HepG2 (cell line): ENCODE data around the gene NTM. TPM values are rescaled to one million over a fixed set of nuclear protein-coding genes. Genes with fewer than 3 reads are reported as not detected.

ENCODE experiments used
- ATAC-seq: fragments of 200-7000 bp; cut with Tn5 transposase; 3 replicates; pipeline ENCODE4 v1.9.1; 2020; ENCODE audit warnings: mild to moderate bottlenecking, moderate library complexity
- BruUV-seq: library from RNA; stranded (reverse); fragments of 400-500 nt; replicated peaks from 2 replicates; lab custom pipeline; 2021; lab: Mats Ljungman, UMichigan
- CTCF ChIA-PET: fragments of 300-600 bp; formaldehyde crosslinking; extraction: SDS; loops from one replicate; lab custom pipeline; 2021; ENCODE audit warnings: low total read pairs, inconsistent platforms, low intra/inter-chr PET ratio; lab: Yijun Ruan, JAX
- POLR2A ChIA-PET: fragments of 350-600 bp; sonication (Branson Sonifier 250); formaldehyde crosslinking; loops from one replicate; lab custom pipeline; 2020; ENCODE audit warnings: antibody characterized with exemption, inconsistent platforms; lab: Yijun Ruan, JAX
- DNase-seq: peaks from one replicate; pipeline ENCODE4 v3.0.0-alpha.2; 2015; ENCODE audit warnings: low spot score
- FAIRE-seq: peaks from 3 replicates; lab custom pipeline; 2011; peaks lifted over from hg19 to GRCh38; lab: Jason Lieb, UNC
- H2AFZ ChIP-seq: one replicate; pipeline ENCODE4 v1.6.1; 2011; ENCODE audit warnings: low read length, inconsistent platforms
- H3K27ac ChIP-seq: fragments of 300-600 bp; 3 replicates; pipeline ENCODE4 v1.8.0; 2011; ENCODE audit warnings: mixed run types, mild to moderate bottlenecking, mixed read lengths, low read length, inconsistent platforms; ENCODE audit not compliant: insufficient read depth; ENCODE audit errors: extremely low read length
- H3K27me3 ChIP-seq, 2 experiments: fragments of 200-600 bp in 1 of 2; 2 replicates in 1 of 2; 3 replicates in 1 of 2; pipeline versions ENCODE4 v1.6.0 to v1.8.0; 2011; ENCODE audit warnings: low read length in 2 of 2, mild to moderate bottlenecking in 2 of 2, moderate library complexity in 2 of 2, inconsistent platforms in 1 of 2; ENCODE audit not compliant: insufficient read depth in 2 of 2, control insufficient read depth in 1 of 2
- H3K36me3 ChIP-seq, 2 experiments: fragments of 200-600 bp in 1 of 2; replicated peaks in 1 of 2; 2 replicates in 1 of 2; 3 replicates in 1 of 2; pipeline versions ENCODE4 v1.5.1 to v1.8.0; 2011; ENCODE audit warnings: low read length in 2 of 2, inconsistent platforms in 1 of 2; ENCODE audit not compliant: insufficient read depth in 2 of 2, control insufficient read depth in 1 of 2
- H3K4me1 ChIP-seq: 2 replicates; pipeline ENCODE4 v1.5.1; 2012; ENCODE audit warnings: low read length, inconsistent platforms; ENCODE audit not compliant: insufficient read depth
- H3K4me2 ChIP-seq: 2 replicates; pipeline ENCODE4 v1.6.0; 2011; ENCODE audit warnings: low read depth, low read length, inconsistent platforms
- H3K4me3 ChIP-seq, 3 experiments: fragments of 200-600 bp in 1 of 3; sonication (generic), shearing (Covaris generic) in 1 of 3; replicated peaks in 1 of 3; 2 replicates each; pipeline ENCODE4 v1.5.1; 2011 to 2016; ENCODE audit warnings: low read length in 3 of 3, inconsistent platforms in 2 of 3, low read depth in 2 of 3, mild to moderate bottlenecking in 2 of 3, control low read depth in 1 of 3, mixed read lengths in 1 of 3; ENCODE audit not compliant: insufficient read depth in 1 of 3
- H3K79me2 ChIP-seq: one replicate; pipeline ENCODE4 v1.6.1; 2011; ENCODE audit warnings: low read length, inconsistent platforms; ENCODE audit not compliant: insufficient read depth
- H3K9ac ChIP-seq: 2 replicates; pipeline ENCODE4 v1.6.0; 2011; ENCODE audit warnings: mild to moderate bottlenecking, low read depth, low read length, inconsistent platforms; ENCODE audit not compliant: insufficient read depth
- H3K9me3 ChIP-seq: 2 replicates; pipeline ENCODE4 v1.5.1; 2012; ENCODE audit warnings: mild to moderate bottlenecking, low read length
- H4K20me1 ChIP-seq: 2 replicates; pipeline ENCODE4 v1.6.0; 2011; ENCODE audit warnings: inconsistent platforms, mild to moderate bottlenecking, low read length, moderate library complexity; ENCODE audit not compliant: insufficient read depth
- BCL3 ChIP-seq: sonication (generic); formaldehyde crosslinking; IDR thresholded peaks from 2 replicates; pipeline ENCODE4 v1.5.1; 2020; ENCODE audit warnings: mild to moderate bottlenecking, missing genetic modification reagents, moderate library complexity
- HBP1 ChIP-seq: IDR thresholded peaks from 2 replicates; pipeline ENCODE4 v1.6.1; 2016; ENCODE audit warnings: low read depth, control low read depth
- MED8 ChIP-seq: sonication (generic); formaldehyde crosslinking; IDR thresholded peaks from 2 replicates; pipeline ENCODE4 v1.8.1; 2023; ENCODE audit warnings: mild to moderate bottlenecking, missing genetic modification reagents; ENCODE audit not compliant: insufficient replicate concordance
- ZNF414 ChIP-seq: sonication (generic); formaldehyde crosslinking; IDR thresholded peaks from 2 replicates; pipeline ENCODE4 v1.5.0; 2020; ENCODE audit warnings: missing genetic modification reagents
- WGBS: methylation state at CpG from one replicate; pipeline ENCODE4 v1.1.6; 2017; ENCODE audit warnings: low lambda C conversion rate; 5-methylcytosine and 5-hydroxymethylcytosine counted together
- in situ Hi-C: cut with HindIII; loops from 2 replicates; pipeline ENCODE4 v1.10.0; 2017; ENCODE audit warnings: low pct_unique_long_range_greater_than_20kb; ENCODE audit not compliant: extremely low pct_ligation_motif_present
- intact Hi-C: fragments of 100-400 bp; cut with micrococcal nuclease; formaldehyde crosslinking; loops from one replicate; pipeline ENCODE4 v1.10.0; 2022; ENCODE audit not compliant: unreplicated experiment
- polyA plus RNA-seq, 8 experiments: library from polyadenylated mRNA; depleted of rRNA in 3 of 8; stranded (reverse) in 7 of 8; unstranded in 1 of 8; fragments of >200 nt; fragmentation: Illumina TruSeq in 4 of 8; extraction: Trizol in 4 of 8; gene quantifications; 2 replicates each; pipeline versions ENCODE4 v1.2.1 to v1.2.3, GENCODE V29; 2011 to 2016; ENCODE audit warnings: low read depth in 4 of 8, missing spikeins in 1 of 8, mixed read lengths in 1 of 8; ENCODE audit not compliant: insufficient read depth in 1 of 8
- total RNA-seq, 5 experiments: library from RNA; depleted of rRNA; stranded (reverse); fragments of >200 nt; fragmentation: Illumina TruSeq; extraction: Trizol; gene quantifications; 2 replicates each; pipeline ENCODE4 v1.2.3, GENCODE V29; 2016; ENCODE audit warnings: low read depth in 1 of 5

The NTM gene
- total and polyA plus RNA-seq, 2 of the 13 experiments (the other 11 are each of a cell fraction or from before 2014, with no cell fraction given), result not detected

- TF ChIP-seq ZNF414 (CRISPR knock-in tag), result no peak
- TF ChIP-seq MED8 (CRISPR knock-in tag), result no peak
Observed at GRCh38 chr11:132047167-132047566, 676.8 kb downstream of the NTM start (continued).

- Histone ChIP-seq H3K9ac (no peak overlapping the region), H4K20me1 (no peaks in the 10 kb centered on the region), H3K27ac (no peak overlapping the region), H3K4me1 (no peaks in the 10 kb centered on the region), H3K36me3 (no peaks in the 10 kb centered on the region), H3K9me3 (peaks cover 4% of the 10 kb centered on the region; the same call in 1 of the 2 replicates), H3K4me3 (no peak overlapping the region), H3K79me2 (no peaks in the 10 kb centered on the region), H2AFZ (no peak overlapping the region), H3K4me2 (no peak overlapping the region), H3K27me3 (no peaks in the 10 kb centered on the region)
- 11% methylated on average over 4 of the region's 4 CpGs for WGBS
- intact Hi-C loops (no loop called here), in situ Hi-C loops (loop anchor here (25.0 kb wide), 1 partner anchor 311 kb away; no protein-coding TSS in a partner anchor)
- no peak for TF ChIP-seq BCL3 (CRISPR knock-in tag)
- TF ChIP-seq HBP1 (CRISPR knock-in tag), result no peak
- ChIA-PET POLR2A (no interaction called here), CTCF (no interaction called here)
- BruUV-seq, result no TSS peak
- FAIRE-seq (no peak), ATAC-seq (no peak), DNase-seq (no peak)
Observed at GRCh38 chr11:132048040-132048439, 677.6 kb downstream of the NTM start.
